Ovary (tissue), 3 donors: ENCODE measurements around the gene SMIM12.
"Not testable (repeated sequence)": the region's sequence is repeated elsewhere in the genome, so short reads cannot be mapped to it uniquely, and the experiment has no call there.

Experiments used
- CTCF ChIP-seq, 3 donors: fragments of 450-650 bp in 2 of 3; fragments of 200-600 bp in 1 of 3; IDR thresholded peaks; one replicate each; pipeline versions ENCODE4 v1.5.1 to v1.8.0; 2016 to 2022; ENCODE audit warnings: antibody characterized with exemption in 3 of 3, mild to moderate bottlenecking in 1 of 3
- EP300 ChIP-seq: sonication (generic); formaldehyde crosslinking; IDR thresholded peaks from one replicate; pipeline ENCODE4 v1.6.1; 2017; ENCODE audit warnings: antibody characterized with exemption
- donor health status: DM: no; HTN: no; CAD: no.

- not testable (repeated sequence) for TF ChIP-seq CTCF (IDR thresholded peaks at IDR 0.05); EP300
Observed at GRCh38 chr1:34818862-34819261, 40.7 kb downstream of the SMIM12 start.
